Activated T-cell treated with anti-CD3 and anti-CD28 coated beads, Interleukin-2, amount 50 U/mL, for 24 hours (primary cell): ENCODE data around the gene ART5.
"Not testable (repeated sequence)": the region's sequence is repeated elsewhere in the genome, so short reads cannot be mapped to it uniquely, and the experiment has no call there.

Source experiments
- DNase-seq: peaks from one replicate; pipeline ENCODE4 v3.0.0-alpha.2; 2020
- H3K27ac Mint-ChIP-seq: 2 replicates; pipeline ENCODE4 v1.8.0; 2020; ENCODE audit warnings: mild to moderate bottlenecking, mixed read lengths
- H3K27me3 Mint-ChIP-seq: 2 replicates; pipeline ENCODE4 v1.8.0; 2020; ENCODE audit warnings: mixed read lengths
- H3K36me3 Mint-ChIP-seq: 2 replicates; pipeline ENCODE4 v1.8.0; 2020; ENCODE audit warnings: low read depth, mixed read lengths
- H3K4me1 Mint-ChIP-seq: 2 replicates; pipeline ENCODE4 v1.8.0; 2020; ENCODE audit warnings: low read depth, mixed read lengths
- H3K4me3 Mint-ChIP-seq: 2 replicates; pipeline ENCODE4 v1.8.0; 2020; ENCODE audit warnings: mild to moderate bottlenecking, moderate library complexity, mixed read lengths
- H3K9me3 Mint-ChIP-seq: 2 replicates; pipeline ENCODE4 v1.8.0; 2020; ENCODE audit warnings: mixed read lengths

Gene ART5

DNA sequence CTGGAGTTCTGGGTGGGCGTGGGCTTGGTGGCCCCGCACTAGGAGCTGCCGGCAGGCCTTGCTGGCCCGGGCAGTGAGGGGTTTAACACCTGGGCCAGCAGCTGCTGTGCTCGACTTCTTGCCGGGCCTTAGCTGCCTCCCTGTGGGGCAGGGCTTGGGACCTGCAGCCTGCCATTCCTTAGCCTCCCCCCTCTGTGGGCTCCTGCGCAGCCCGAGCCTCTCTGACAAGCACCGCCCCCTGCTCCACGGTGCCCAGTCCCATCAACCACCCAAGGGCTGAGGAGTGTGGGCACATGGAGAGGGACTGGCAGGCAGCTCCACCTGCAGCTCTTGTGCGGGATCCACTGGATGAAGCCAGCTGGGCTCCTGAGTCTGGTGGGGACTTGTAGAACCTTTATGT is 53.0 kb downstream of the ART5 start:
- H3K4me3 Mint-ChIP-seq, DNase-seq, H3K9me3 Mint-ChIP-seq, H3K36me3 Mint-ChIP-seq, H3K27me3 Mint-ChIP-seq, H3K27ac Mint-ChIP-seq, H3K4me1 Mint-ChIP-seq: not testable (repeated sequence)
